Stomach smooth muscle (tissue), 2 donors: ENCODE results near the gene PUS7.
"Not testable (repeated sequence)": the region's sequence is repeated elsewhere in the genome, so short reads cannot be mapped to it uniquely, and the experiment has no call there.

Source experiments
- H3K27ac ChIP-seq: one replicate; pipeline ENCODE4 v1.7.0; 2013; ENCODE audit warnings: mild to moderate bottlenecking, low read length, inconsistent platforms
- H3K27me3 ChIP-seq, 2 donors: one replicate each; pipeline ENCODE4 v1.7.0; 2013; ENCODE audit warnings: low read length in 2 of 2; ENCODE audit not compliant: insufficient read depth in 2 of 2, control insufficient read depth in 1 of 2
- H3K36me3 ChIP-seq, 2 donors: one replicate each; pipeline ENCODE4 v1.7.0; 2013; ENCODE audit warnings: low read length in 2 of 2; ENCODE audit not compliant: control insufficient read depth in 2 of 2, insufficient read depth in 2 of 2
- H3K4me1 ChIP-seq: one replicate; pipeline ENCODE4 v1.7.0; 2013; ENCODE audit warnings: low read length; ENCODE audit not compliant: control insufficient read depth, insufficient read depth
- H3K4me3 ChIP-seq, 2 donors: one replicate each; pipeline ENCODE4 v1.7.0; 2013; ENCODE audit warnings: low read length in 2 of 2
- H3K9ac ChIP-seq, 2 donors: one replicate each; pipeline ENCODE4 v1.7.0; 2013; ENCODE audit warnings: low read length in 2 of 2, mild to moderate bottlenecking in 1 of 2
- H3K9me3 ChIP-seq, 2 donors: one replicate each; pipeline ENCODE4 v1.7.0; 2013; ENCODE audit warnings: low read length in 2 of 2; ENCODE audit not compliant: control insufficient read depth in 2 of 2
- donor health status: healthy.
- donor health status: Pancreatic carcinoma.

Gene PUS7

DNA sequence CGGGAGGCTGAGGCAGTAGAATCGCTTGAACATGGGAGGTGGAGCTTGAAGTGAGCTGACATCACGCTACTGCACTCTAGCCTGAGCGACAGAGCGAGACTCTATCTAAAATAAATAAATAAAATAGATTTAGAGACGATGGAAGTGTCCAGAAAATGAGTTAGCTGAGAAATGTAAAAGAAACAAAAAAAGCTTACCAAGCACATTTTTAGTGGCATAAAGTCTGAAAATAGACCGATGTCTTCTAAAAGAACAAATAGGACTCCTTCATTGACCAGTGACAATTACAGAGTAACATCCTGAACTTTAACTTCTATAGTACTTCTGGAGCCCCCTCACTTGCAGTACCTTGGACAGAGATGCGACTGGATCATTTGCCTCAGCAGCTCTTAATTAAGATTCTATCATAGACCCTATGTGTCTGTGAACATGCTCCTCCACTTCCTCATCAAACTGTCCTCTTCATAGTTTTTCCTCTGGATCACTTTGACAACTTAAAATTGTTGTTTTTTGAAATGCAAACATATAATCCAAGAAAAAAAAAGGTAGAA, 108.1 kb downstream of the PUS7 start:
- Histone ChIP-seq H3K9ac (no peak overlapping the region), H3K36me3 (no peaks in the 10 kb centered on the region), H3K4me1 (no peaks in the 10 kb centered on the region), H3K27me3 (no peaks in the 10 kb centered on the region), H3K27ac (no peak overlapping the region), H3K4me3 (no peak overlapping the region), H3K9me3 (no peaks in the 10 kb centered on the region)

DNA sequence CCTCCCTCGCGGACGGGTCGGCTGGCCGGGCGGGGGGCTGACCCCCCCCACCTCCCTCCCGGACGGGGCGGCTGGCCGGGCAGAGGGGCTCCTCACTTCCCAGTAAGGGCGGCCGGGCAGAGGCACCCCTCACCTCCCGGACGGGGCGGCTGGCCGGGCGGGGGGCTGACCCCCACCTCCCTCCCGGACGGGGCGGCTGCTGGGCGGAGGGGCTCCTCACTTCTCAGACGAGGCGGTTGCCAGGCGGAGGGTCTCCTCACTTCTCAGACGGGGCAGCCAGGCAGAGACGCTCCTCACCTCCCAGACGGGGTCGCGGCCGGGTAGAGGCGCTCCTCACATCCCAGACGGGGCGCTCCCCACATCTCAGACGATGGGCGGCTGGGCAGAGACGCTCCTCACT, 111.3 kb downstream of the PUS7 start:
- H3K9me3 ChIP-seq, H3K27ac ChIP-seq, H3K27me3 ChIP-seq, H3K9ac ChIP-seq, H3K4me3 ChIP-seq, H3K36me3 ChIP-seq, H3K4me1 ChIP-seq: not testable (repeated sequence)

DNA sequence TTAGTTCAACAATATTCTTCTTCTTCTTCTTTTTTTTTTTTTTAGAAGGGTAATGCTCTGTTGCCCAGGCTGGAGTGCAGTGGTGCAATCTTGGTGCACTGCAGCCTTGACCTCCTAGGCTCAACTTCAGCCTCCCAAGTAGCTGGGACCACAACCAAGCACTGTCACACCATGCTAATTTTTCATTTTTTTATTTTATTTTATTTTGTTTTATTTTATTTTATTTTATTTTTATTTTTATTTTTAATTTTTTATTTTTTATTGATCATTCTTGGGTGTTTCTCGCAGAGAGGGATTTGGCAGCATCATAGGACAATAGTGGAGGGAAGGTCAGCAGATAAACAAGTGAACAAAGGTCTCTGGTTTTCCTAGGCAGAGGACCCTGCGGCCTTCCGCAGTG, 112.3 kb downstream of the PUS7 start:
- not testable (repeated sequence) for H3K27ac ChIP-seq, H3K4me3 ChIP-seq, H3K36me3 ChIP-seq, H3K4me1 ChIP-seq, H3K9me3 ChIP-seq, H3K27me3 ChIP-seq, H3K9ac ChIP-seq

DNA sequence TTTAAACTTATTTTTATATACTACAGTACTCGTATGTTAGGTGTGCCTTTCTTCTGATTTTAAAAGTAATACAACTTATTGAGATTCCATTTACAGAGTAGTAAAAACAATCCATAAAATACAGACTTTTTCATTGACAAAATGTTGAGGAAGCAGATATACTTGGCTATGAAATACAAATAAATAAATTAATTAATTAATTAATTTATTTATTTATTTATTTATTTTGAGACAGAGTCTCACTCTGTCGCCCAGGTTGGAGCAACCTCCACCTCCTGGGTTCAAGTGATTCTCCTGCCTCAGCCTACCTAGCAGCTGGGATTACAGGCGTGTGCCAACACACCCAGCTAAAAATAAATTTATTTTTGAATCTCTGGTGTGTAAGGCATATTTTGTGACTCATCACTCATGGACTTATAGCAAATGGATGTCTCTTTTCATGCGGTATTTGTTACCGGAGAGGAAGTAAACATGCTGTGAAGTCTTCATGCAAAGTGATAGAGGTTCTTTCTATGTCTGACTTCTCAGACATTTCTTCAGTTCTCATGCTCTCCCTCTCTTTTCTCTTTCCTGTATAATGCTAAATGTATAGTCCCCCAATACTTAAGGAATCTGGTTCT, 113.2 kb downstream of the PUS7 start:
- H3K9ac ChIP-seq, result no peak overlapping the region
- H3K27me3 ChIP-seq, result no peaks in the 10 kb centered on the region
- H3K27ac ChIP-seq, result no peak overlapping the region
- H3K4me1 ChIP-seq, result no peaks in the 10 kb centered on the region
- no peak overlapping the region for H3K4me3 ChIP-seq
- H3K36me3 ChIP-seq, result no peaks in the 10 kb centered on the region
- no peaks in the 10 kb centered on the region for H3K9me3 ChIP-seq
